Umbilical cord (tissue), 2 donors: Measurements from ENCODE around the gene SND1. TPM values are rescaled to one million over a fixed set of nuclear protein-coding genes. Genes with fewer than 3 reads are reported as not detected.

Source experiments
- DNase-seq: peaks from one replicate; pipeline ENCODE4 v3.0.0-alpha.2; 2015; ENCODE audit warnings: low spot score
- total RNA-seq: library from RNA; depleted of rRNA; stranded (reverse); fragments of >200 nt; gene quantifications from one replicate; pipeline ENCODE4 v1.2.3, GENCODE V29; 2014; ENCODE audit warnings: low replicate concordance; ENCODE audit not compliant: insufficient read depth

Gene SND1
- total RNA-seq, 1 donor from 2014 or later: 101 TPM

- peak; percentile 34 for DNase-seq
Observed at GRCh38 chr7:127683776-127684681, 32.0 kb downstream of the SND1 start.

- DNase-seq: no peak
Observed at GRCh38 chr7:127689194-127689772, 37.3 kb downstream of the SND1 start.

GRCh38 chr7:127690337-127690736, 38.3 kb downstream of the SND1 start:
- DNase-seq: no peak

- DNase-seq: no peak
Observed at GRCh38 chr7:127690806-127691205, 38.8 kb downstream of the SND1 start.

GRCh38 chr7:127692200-127692599, 40.2 kb downstream of the SND1 start:
- no peak for DNase-seq

GRCh38 chr7:127699853-127700252, 47.9 kb downstream of the SND1 start:
- DNase-seq: no peak

- DNase-seq: no peak
Observed at GRCh38 chr7:127702052-127702652, 50.2 kb downstream of the SND1 start.

- no peak for DNase-seq
Observed at GRCh38 chr7:127702938-127703337, 50.9 kb downstream of the SND1 start.

- no peak for DNase-seq
Observed at GRCh38 chr7:127704211-127704610, 52.2 kb downstream of the SND1 start.

GRCh38 chr7:127705461-127705959, 53.5 kb downstream of the SND1 start:
- DNase-seq: no peak

- DNase-seq: no peak
Observed at GRCh38 chr7:127706766-127707165, 54.8 kb downstream of the SND1 start.

- DNase-seq: no peak
Observed at GRCh38 chr7:127708201-127708600, 56.2 kb downstream of the SND1 start.

GRCh38 chr7:127708788-127709187, 56.8 kb downstream of the SND1 start:
- peak; percentile 94 for DNase-seq

GRCh38 chr7:127710635-127711034, 58.6 kb downstream of the SND1 start:
- no peak for DNase-seq

GRCh38 chr7:127711872-127712271, 59.9 kb downstream of the SND1 start:
- DNase-seq: no peak

GRCh38 chr7:127713006-127713405, 61.0 kb downstream of the SND1 start:
- no peak for DNase-seq

GRCh38 chr7:127713758-127714157, 61.8 kb downstream of the SND1 start:
- no peak for DNase-seq

GRCh38 chr7:127715272-127715671, 63.3 kb downstream of the SND1 start:
- DNase-seq: no peak

GRCh38 chr7:127715901-127716300, 63.9 kb downstream of the SND1 start:
- DNase-seq: no peak

GRCh38 chr7:127717502-127718339, 65.7 kb downstream of the SND1 start:
- no peak for DNase-seq

GRCh38 chr7:127718340-127718679, 66.3 kb downstream of the SND1 start:
- peak; percentile 76 for DNase-seq

GRCh38 chr7:127726476-127726875, 74.5 kb downstream of the SND1 start:
- DNase-seq: no peak
